SK-N-SH treated with all-trans-retinoic acid at 6 μM for 48 hours (cell line): ENCODE results near the gene DDX42.

Source experiments
- ATAC-seq: fragments of 200-7000 bp; cut with Tn5 transposase; 3 replicates; pipeline ENCODE4 v1.9.1; 2020; ENCODE audit warnings: mild to moderate bottlenecking, moderate library complexity
- ARNTL ChIP-seq: fragments of 450-650 bp; formaldehyde crosslinking; IDR thresholded peaks from 2 replicates; pipeline ENCODE4 v1.5.0; 2020; ENCODE audit warnings: low read depth, mild to moderate bottlenecking, moderate library complexity, borderline replicate concordance
- BACH2 ChIP-seq: fragments of 250-450 bp; sonication (Bioruptor Pico); IDR thresholded peaks from 2 replicates; pipeline ENCODE4 v1.9.0; 2021; ENCODE audit warnings: mild to moderate bottlenecking, borderline replicate concordance
- CSDC2 ChIP-seq: fragments of 250-450 bp; sonication (Bioruptor Pico); IDR thresholded peaks from 2 replicates; pipeline ENCODE4 v1.5.0; 2020; ENCODE audit warnings: mild to moderate bottlenecking, moderate library complexity
- GLIS3 ChIP-seq: fragments of 250-450 bp; sonication (Bioruptor Pico); IDR thresholded peaks from 2 replicates; pipeline ENCODE4 v1.5.0; 2020; ENCODE audit warnings: mild to moderate bottlenecking, moderate library complexity
- ISL1 ChIP-seq: fragments of 250-450 bp; sonication (Bioruptor Pico); IDR thresholded peaks from 2 replicates; pipeline ENCODE4 v2.1.2; 2022; ENCODE audit warnings: mild to moderate bottlenecking, moderate library complexity
- OSR1 ChIP-seq: fragments of 250-450 bp; sonication (Bioruptor Pico); IDR thresholded peaks from 2 replicates; pipeline ENCODE4 v1.8.0; 2022; ENCODE audit warnings: moderate library complexity, mild to moderate bottlenecking, inconsistent platforms
- RARB ChIP-seq: fragments of 250-450 bp; sonication (Bioruptor Pico); IDR thresholded peaks from 2 replicates; pipeline ENCODE4 v1.8.0; 2021; ENCODE audit warnings: mild to moderate bottlenecking, moderate library complexity
- SNAI2 ChIP-seq: fragments of 250-450 bp; sonication (Bioruptor Pico); IDR thresholded peaks from 2 replicates; pipeline ENCODE4 v1.5.0; 2020; ENCODE audit warnings: mild to moderate bottlenecking, moderate library complexity
- TCF4 ChIP-seq: fragments of 250-450 bp; sonication (Bioruptor Pico); IDR thresholded peaks from 2 replicates; pipeline ENCODE4 v1.8.0; 2021; ENCODE audit warnings: mild to moderate bottlenecking, moderate library complexity, borderline replicate concordance
- TOX ChIP-seq: fragments of 250-450 bp; sonication (Bioruptor Pico); IDR thresholded peaks from 2 replicates; pipeline ENCODE4 v1.8.0; 2021; ENCODE audit warnings: mild to moderate bottlenecking, moderate library complexity, borderline replicate concordance
- ZC3H10 ChIP-seq: fragments of 250-450 bp; sonication (Bioruptor Pico); IDR thresholded peaks from 2 replicates; pipeline ENCODE4 v1.5.1; 2021; ENCODE audit warnings: mild to moderate bottlenecking, moderate library complexity
- ZFP3 ChIP-seq: fragments of 250-450 bp; sonication (Bioruptor Pico); IDR thresholded peaks from 2 replicates; pipeline ENCODE4 v1.5.0; 2020; ENCODE audit warnings: mild to moderate bottlenecking, moderate library complexity
- ZFP30 ChIP-seq: fragments of 450-650 bp; formaldehyde crosslinking; IDR thresholded peaks from 2 replicates; pipeline ENCODE4 v1.5.0; 2022; ENCODE audit warnings: mild to moderate bottlenecking, moderate library complexity
- ZNF565 ChIP-seq: fragments of 450-650 bp; formaldehyde crosslinking; conservative IDR thresholded peaks from 2 replicates; pipeline ENCODE4 v1.5.0; 2020; ENCODE audit warnings: low read depth, mild to moderate bottlenecking, moderate library complexity
- ZNF70 ChIP-seq: fragments of 450-650 bp; formaldehyde crosslinking; IDR thresholded peaks from 2 replicates; pipeline ENCODE4 v1.5.0; 2020; ENCODE audit warnings: mild to moderate bottlenecking, moderate library complexity
- ZNF8 ChIP-seq: fragments of 450-650 bp; formaldehyde crosslinking; IDR thresholded peaks from 2 replicates; pipeline ENCODE4 v1.5.0; 2020; ENCODE audit warnings: mild to moderate bottlenecking, moderate library complexity
- TF ChIP-seq, protein P1 (sequence below): fragments of 250-450 bp; sonication (Bioruptor Pico); IDR thresholded peaks from 2 replicates; pipeline ENCODE4 v1.5.0; 2020; ENCODE audit warnings: mild to moderate bottlenecking, moderate library complexity
- TF ChIP-seq, protein P2 (sequence below): fragments of 250-450 bp; sonication (Bioruptor Pico); IDR thresholded peaks from 2 replicates; pipeline ENCODE4 v1.8.0; 2020; ENCODE audit warnings: mild to moderate bottlenecking, moderate library complexity, borderline replicate concordance
- TF ChIP-seq, protein P3 (sequence below): fragments of 250-450 bp; sonication (Bioruptor Pico); IDR thresholded peaks from 2 replicates; pipeline ENCODE4 v1.5.1; 2021; ENCODE audit warnings: mild to moderate bottlenecking, moderate library complexity

The DDX42 gene

DNA sequence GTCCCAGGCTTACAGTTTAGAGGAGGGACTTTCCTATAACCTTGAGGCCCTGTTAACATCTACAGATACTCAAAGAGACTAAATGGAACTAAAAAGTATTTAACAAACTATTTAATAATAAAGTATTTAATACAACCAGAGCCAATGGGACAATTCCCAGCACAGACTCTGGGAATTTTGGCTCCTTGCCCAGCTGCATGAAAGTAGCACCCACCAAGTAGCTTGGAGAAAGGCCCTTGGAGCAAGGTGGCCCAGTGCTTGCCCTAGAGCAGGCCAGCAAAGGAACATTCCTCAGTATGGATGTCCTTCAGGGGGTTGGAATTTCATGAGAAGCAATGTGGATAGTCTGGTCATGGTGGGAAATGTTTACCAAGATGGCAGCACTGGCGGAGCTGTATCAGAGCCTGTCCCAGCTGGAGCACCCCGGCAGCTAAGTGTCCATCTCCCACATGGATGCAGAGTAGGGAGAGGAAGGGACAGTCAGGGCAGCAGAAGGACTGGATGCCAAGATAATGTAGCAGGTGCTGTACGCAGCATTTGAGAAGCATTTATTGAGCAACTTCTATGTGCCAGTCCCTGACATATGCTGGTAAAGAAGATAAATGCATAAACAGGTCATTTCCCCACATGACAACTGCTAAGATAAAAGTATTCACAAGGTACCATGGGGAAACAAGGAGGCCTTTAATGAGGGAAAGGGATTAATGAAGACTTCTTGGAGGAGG lies 73.7 kb downstream of the DDX42 start:
- TF ChIP-seq RARB (CRISPR knock-in tag) (no peak), SNAI2 (no peak)
- TF ChIP-seq, protein P1, sequence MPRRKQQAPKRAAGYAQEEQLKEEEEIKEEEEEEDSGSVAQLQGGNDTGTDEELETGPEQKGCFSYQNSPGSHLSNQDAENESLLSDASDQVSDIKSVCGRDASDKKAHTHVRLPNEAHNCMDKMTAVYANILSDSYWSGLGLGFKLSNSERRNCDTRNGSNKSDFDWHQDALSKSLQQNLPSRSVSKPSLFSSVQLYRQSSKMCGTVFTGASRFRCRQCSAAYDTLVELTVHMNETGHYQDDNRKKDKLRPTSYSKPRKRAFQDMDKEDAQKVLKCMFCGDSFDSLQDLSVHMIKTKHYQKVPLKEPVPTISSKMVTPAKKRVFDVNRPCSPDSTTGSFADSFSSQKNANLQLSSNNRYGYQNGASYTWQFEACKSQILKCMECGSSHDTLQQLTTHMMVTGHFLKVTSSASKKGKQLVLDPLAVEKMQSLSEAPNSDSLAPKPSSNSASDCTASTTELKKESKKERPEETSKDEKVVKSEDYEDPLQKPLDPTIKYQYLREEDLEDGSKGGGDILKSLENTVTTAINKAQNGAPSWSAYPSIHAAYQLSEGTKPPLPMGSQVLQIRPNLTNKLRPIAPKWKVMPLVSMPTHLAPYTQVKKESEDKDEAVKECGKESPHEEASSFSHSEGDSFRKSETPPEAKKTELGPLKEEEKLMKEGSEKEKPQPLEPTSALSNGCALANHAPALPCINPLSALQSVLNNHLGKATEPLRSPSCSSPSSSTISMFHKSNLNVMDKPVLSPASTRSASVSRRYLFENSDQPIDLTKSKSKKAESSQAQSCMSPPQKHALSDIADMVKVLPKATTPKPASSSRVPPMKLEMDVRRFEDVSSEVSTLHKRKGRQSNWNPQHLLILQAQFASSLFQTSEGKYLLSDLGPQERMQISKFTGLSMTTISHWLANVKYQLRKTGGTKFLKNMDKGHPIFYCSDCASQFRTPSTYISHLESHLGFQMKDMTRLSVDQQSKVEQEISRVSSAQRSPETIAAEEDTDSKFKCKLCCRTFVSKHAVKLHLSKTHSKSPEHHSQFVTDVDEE (CRISPR knock-in tag) = no peak
- TF ChIP-seq, protein P2, sequence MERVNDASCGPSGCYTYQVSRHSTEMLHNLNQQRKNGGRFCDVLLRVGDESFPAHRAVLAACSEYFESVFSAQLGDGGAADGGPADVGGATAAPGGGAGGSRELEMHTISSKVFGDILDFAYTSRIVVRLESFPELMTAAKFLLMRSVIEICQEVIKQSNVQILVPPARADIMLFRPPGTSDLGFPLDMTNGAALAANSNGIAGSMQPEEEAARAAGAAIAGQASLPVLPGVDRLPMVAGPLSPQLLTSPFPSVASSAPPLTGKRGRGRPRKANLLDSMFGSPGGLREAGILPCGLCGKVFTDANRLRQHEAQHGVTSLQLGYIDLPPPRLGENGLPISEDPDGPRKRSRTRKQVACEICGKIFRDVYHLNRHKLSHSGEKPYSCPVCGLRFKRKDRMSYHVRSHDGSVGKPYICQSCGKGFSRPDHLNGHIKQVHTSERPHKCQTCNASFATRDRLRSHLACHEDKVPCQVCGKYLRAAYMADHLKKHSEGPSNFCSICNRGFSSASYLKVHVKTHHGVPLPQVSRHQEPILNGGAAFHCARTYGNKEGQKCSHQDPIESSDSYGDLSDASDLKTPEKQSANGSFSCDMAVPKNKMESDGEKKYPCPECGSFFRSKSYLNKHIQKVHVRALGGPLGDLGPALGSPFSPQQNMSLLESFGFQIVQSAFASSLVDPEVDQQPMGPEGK (CRISPR knock-in tag) = no peak
- TF ChIP-seq, all 23 proteins: peak for 0
- ATAC-seq = no peak

DNA sequence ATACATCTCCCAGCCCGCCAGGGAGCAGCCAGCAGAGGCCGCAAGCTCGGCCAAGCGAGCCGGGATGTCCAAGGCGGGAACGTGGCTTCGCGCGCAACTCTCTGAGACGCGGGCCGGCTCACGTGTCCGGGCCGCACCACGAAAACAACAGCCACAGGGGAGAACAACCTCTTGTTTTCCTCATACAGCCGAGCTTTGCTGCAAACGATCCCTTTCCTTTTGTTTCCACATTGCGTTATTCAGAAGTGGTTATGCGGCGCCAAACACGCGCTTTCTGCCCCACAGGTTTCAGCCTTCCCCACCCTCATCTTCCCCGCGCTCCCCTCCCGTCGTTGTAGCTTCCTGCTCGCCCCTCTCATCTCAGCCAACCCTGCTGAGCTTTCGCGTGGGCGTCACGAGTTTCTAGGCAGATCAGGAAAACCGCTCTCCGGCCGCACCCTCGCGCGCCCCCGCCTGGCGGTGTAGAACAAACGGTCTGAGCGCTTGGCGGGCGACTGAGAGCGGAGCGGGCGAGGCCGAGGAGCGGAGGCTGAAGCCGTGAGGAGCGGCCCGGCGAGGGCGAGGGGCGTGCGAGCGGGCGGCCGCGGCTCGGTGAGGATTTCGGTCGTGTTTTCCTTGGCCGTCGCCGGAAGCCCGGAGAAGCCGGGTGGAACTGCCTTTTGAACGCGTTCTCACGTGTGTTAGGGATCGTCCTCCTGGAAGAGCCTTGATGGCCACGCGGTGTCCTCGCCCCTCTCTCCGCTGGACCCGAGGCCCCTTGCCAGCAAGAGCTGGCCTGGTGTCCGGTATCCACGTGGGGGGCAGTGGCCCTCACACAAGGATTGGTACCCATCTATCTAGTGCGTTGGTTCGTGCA lies 75.1 kb downstream of the DDX42 start:
- ATAC-seq = 0 out of 3 replicates have a peak, but pooled peaks have one; percentile 19
- TF ChIP-seq, protein P3, sequence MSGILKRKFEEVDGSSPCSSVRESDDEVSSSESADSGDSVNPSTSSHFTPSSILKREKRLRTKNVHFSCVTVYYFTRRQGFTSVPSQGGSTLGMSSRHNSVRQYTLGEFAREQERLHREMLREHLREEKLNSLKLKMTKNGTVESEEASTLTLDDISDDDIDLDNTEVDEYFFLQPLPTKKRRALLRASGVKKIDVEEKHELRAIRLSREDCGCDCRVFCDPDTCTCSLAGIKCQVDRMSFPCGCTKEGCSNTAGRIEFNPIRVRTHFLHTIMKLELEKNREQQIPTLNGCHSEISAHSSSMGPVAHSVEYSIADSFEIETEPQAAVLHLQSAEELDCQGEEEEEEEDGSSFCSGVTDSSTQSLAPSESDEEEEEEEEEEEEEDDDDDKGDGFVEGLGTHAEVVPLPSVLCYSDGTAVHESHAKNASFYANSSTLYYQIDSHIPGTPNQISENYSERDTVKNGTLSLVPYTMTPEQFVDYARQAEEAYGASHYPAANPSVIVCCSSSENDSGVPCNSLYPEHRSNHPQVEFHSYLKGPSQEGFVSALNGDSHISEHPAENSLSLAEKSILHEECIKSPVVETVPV = no peak
- TF ChIP-seq RARB (CRISPR knock-in tag) (no peak), TCF4 (CRISPR knock-in tag) (no peak), ZFP30 (CRISPR knock-in tag) (no peak), TOX (CRISPR knock-in tag) (no peak), ZC3H10 (CRISPR knock-in tag) (no peak), CSDC2 (no peak), ARNTL (CRISPR knock-in tag) (no peak), ISL1 (CRISPR knock-in tag) (no peak), BACH2 (CRISPR knock-in tag) (no peak), GLIS3 (CRISPR knock-in tag) (no peak), OSR1 (CRISPR knock-in tag) (no peak), SNAI2 (no peak), ZNF70 (no peak)
- TF ChIP-seq, protein P2 (CRISPR knock-in tag) = no peak
- TF ChIP-seq, all 23 proteins: peak for 0

DNA sequence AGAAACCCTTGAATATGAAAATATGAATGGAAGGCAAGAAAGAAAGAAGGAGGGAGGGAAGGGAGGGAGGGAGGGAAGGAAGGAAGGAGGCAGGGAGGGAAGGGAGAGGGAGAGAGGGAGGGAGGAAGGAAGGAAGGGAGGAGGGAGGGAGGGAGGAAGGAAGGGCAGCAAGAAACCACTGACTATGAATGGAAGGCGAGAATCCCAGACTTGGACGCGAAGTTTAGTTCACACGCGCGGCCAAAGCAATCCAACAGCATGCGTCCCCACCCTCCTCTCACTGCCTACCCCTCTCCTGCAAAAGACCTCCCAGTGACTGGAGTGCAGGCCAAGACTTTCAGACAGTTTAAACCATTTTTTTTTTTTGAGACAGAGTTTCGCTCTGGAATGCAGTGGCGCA lies 76.4 kb downstream of the DDX42 start:
- ATAC-seq = no peak
- TF ChIP-seq ARNTL (CRISPR knock-in tag) (no peak), BACH2 (CRISPR knock-in tag) (no peak), ZC3H10 (CRISPR knock-in tag) (no peak), ZNF8 (CRISPR knock-in tag) (no peak), OSR1 (CRISPR knock-in tag) (no peak), ZFP3 (CRISPR knock-in tag) (no peak), SNAI2 (no peak), RARB (CRISPR knock-in tag) (no peak), TOX (CRISPR knock-in tag) (no peak), ZNF565 (CRISPR knock-in tag) (no peak), GLIS3 (CRISPR knock-in tag) (no peak)
- TF ChIP-seq, protein P2 (CRISPR knock-in tag) = no peak
